H9 (cell line): ENCODE data around the gene RASA3. TPM values are rescaled to one million over a fixed set of nuclear protein-coding genes. Genes with fewer than 3 reads are reported as not detected.

Experiments
- DNase-seq: peaks from one replicate; pipeline ENCODE4 v3.0.0-alpha.2; 2017
- H2AFZ ChIP-seq: one replicate; pipeline ENCODE4 v1.6.1; 2013; ENCODE audit warnings: mild to moderate bottlenecking, low read length, control low read depth, moderate library complexity
- H2AK5ac ChIP-seq: 2 replicates; pipeline ENCODE4 v1.6.1; 2013; ENCODE audit warnings: low read length, control low read depth, mixed read lengths; ENCODE audit not compliant: insufficient read length
- H2BK120ac ChIP-seq: one replicate; pipeline ENCODE4 v1.6.1; 2013; ENCODE audit warnings: low read depth, mild to moderate bottlenecking, low read length, control low read depth, inconsistent platforms; ENCODE audit not compliant: poor library complexity, severe bottlenecking
- H2BK12ac ChIP-seq: 2 replicates; pipeline ENCODE4 v1.6.1; 2013; ENCODE audit warnings: low read length, control low read depth, mixed read lengths, low read depth; ENCODE audit not compliant: insufficient read length
- H2BK15ac ChIP-seq: 2 replicates; pipeline ENCODE4 v1.6.1; 2013; ENCODE audit warnings: low read depth, low read length, control low read depth
- H2BK20ac ChIP-seq: one replicate; pipeline ENCODE4 v1.6.1; 2013; ENCODE audit warnings: low read depth, mild to moderate bottlenecking, low read length, control low read depth, inconsistent platforms; ENCODE audit not compliant: poor library complexity, severe bottlenecking
- H2BK5ac ChIP-seq: 2 replicates; pipeline ENCODE4 v1.6.1; 2013; ENCODE audit warnings: low read length, control low read depth, mixed read lengths; ENCODE audit not compliant: insufficient read length
- H3K14ac ChIP-seq: 2 replicates; pipeline ENCODE4 v1.6.1; 2013; ENCODE audit warnings: low read length, control low read depth; ENCODE audit not compliant: insufficient read depth
- H3K18ac ChIP-seq: 2 replicates; pipeline ENCODE4 v1.6.1; 2013; ENCODE audit warnings: low read depth, mild to moderate bottlenecking, mixed read lengths, low read length, control low read depth; ENCODE audit not compliant: insufficient read length
- H3K23ac ChIP-seq: 2 replicates; pipeline ENCODE4 v1.6.1; 2013; ENCODE audit warnings: low read length, control low read depth, mixed read lengths, low read depth; ENCODE audit not compliant: insufficient read length
- H3K23me2 ChIP-seq: 2 replicates; pipeline ENCODE4 v1.6.1; 2013; ENCODE audit warnings: low read depth, mild to moderate bottlenecking, mixed read lengths, low read length, control low read depth; ENCODE audit not compliant: insufficient read length, poor library complexity, severe bottlenecking
- H3K27ac ChIP-seq: 2 replicates; pipeline ENCODE4 v1.5.1; 2013; ENCODE audit warnings: low read length, control low read depth, mixed read lengths, low read depth; ENCODE audit not compliant: insufficient read length
- H3K27me3 ChIP-seq: 2 replicates; pipeline ENCODE4 v1.6.1; 2013; ENCODE audit warnings: low read length, control low read depth, inconsistent platforms; ENCODE audit not compliant: insufficient read depth
- H3K4ac ChIP-seq: 2 replicates; pipeline ENCODE4 v1.6.1; 2013; ENCODE audit warnings: low read depth, mild to moderate bottlenecking, control low read depth, inconsistent platforms, low read length, moderate library complexity
- H3K4me1 ChIP-seq: 2 replicates; pipeline ENCODE4 v1.6.1; 2013; ENCODE audit warnings: low read length, control low read depth, inconsistent platforms; ENCODE audit not compliant: insufficient read depth
- H3K4me2 ChIP-seq: 2 replicates; pipeline ENCODE4 v1.6.1; 2013; ENCODE audit warnings: low read length, control low read depth, mixed read lengths; ENCODE audit not compliant: insufficient read length, insufficient read depth
- H3K56ac ChIP-seq: 2 replicates; pipeline ENCODE4 v1.6.1; 2013; ENCODE audit warnings: low read depth, mild to moderate bottlenecking, mixed read lengths, low read length, control low read depth; ENCODE audit not compliant: insufficient read length
- H3K79me1 ChIP-seq: 2 replicates; pipeline ENCODE4 v1.6.1; 2013; ENCODE audit warnings: low read depth, mild to moderate bottlenecking, moderate library complexity, low read length, control low read depth, inconsistent platforms; ENCODE audit not compliant: insufficient read depth, poor library complexity, severe bottlenecking
- H3K79me2 ChIP-seq: 2 replicates; pipeline ENCODE4 v1.6.1; 2013; ENCODE audit warnings: low read length, control low read depth, inconsistent platforms; ENCODE audit not compliant: insufficient read depth
- H3K9ac ChIP-seq: 2 replicates; pipeline ENCODE4 v1.6.1; 2013; ENCODE audit warnings: low read length, control low read depth, mixed read lengths; ENCODE audit not compliant: insufficient read length; ENCODE audit errors: extremely low read depth
- H3K9me3 ChIP-seq: one replicate; pipeline ENCODE4 v1.6.1; 2013; ENCODE audit warnings: low read depth, low read length, inconsistent platforms; ENCODE audit not compliant: control insufficient read depth
- H3T11ph ChIP-seq: one replicate; pipeline ENCODE4 v1.6.1; 2013; ENCODE audit warnings: mild to moderate bottlenecking, low read length, control low read depth, inconsistent platforms
- H4K20me1 ChIP-seq: one replicate; pipeline ENCODE4 v1.6.1; 2013; ENCODE audit not compliant: control insufficient read depth, insufficient read length, insufficient read depth
- H4K5ac ChIP-seq: 2 replicates; pipeline ENCODE4 v1.6.1; 2013; ENCODE audit warnings: low read depth, mild to moderate bottlenecking, mixed read lengths, low read length, control low read depth; ENCODE audit not compliant: insufficient read length
- H4K8ac ChIP-seq: replicated peaks from 2 replicates; pipeline ENCODE4 v1.6.1; 2013; ENCODE audit warnings: low read length, control low read depth, mixed read lengths, low read depth; ENCODE audit not compliant: insufficient read length
- H4K91ac ChIP-seq: 2 replicates; pipeline ENCODE4 v1.6.1; 2013; ENCODE audit warnings: low read depth, mild to moderate bottlenecking, moderate library complexity, mixed read lengths, low read length, control low read depth; ENCODE audit not compliant: insufficient read length
- H3K27ac Mint-ChIP-seq, 3 experiments: 2 replicates in 2 of 3; 3 replicates in 1 of 3; pipeline ENCODE4 v1.8.0; 2020 to 2021; ENCODE audit warnings: mixed read lengths in 3 of 3, mild to moderate bottlenecking in 1 of 3, moderate library complexity in 1 of 3
- H3K27me3 Mint-ChIP-seq: 2 replicates; pipeline ENCODE4 v1.8.0; 2021; ENCODE audit warnings: low read depth, mild to moderate bottlenecking, moderate library complexity, mixed read lengths
- H3K36me3 Mint-ChIP-seq, 3 experiments: 2 replicates in 2 of 3; 3 replicates in 1 of 3; pipeline ENCODE4 v1.8.0; 2020 to 2021; ENCODE audit warnings: low read depth in 3 of 3, mixed read lengths in 3 of 3; ENCODE audit not compliant: insufficient read depth in 1 of 3
- H3K4me1 Mint-ChIP-seq, 2 experiments: 2 replicates each; pipeline ENCODE4 v1.8.0; 2020; ENCODE audit warnings: mixed read lengths in 2 of 2
- H3K4me3 Mint-ChIP-seq, 2 experiments: 2 replicates in 1 of 2; 3 replicates in 1 of 2; pipeline ENCODE4 v1.8.0; 2020 to 2021; ENCODE audit warnings: mild to moderate bottlenecking in 2 of 2, mixed read lengths in 2 of 2, moderate library complexity in 1 of 2
- H3K9me3 Mint-ChIP-seq, 2 experiments: 2 replicates in 1 of 2; 3 replicates in 1 of 2; pipeline ENCODE4 v1.8.0; 2020; ENCODE audit warnings: mild to moderate bottlenecking in 2 of 2, mixed read lengths in 2 of 2, moderate library complexity in 1 of 2
- CTCF ChIP-seq: fragments of 200-600 bp; sonication (generic); conservative IDR thresholded peaks from 3 replicates; pipeline ENCODE4 v1.8.0; 2021; ENCODE audit warnings: antibody characterized with exemption, mild to moderate bottlenecking
- WGBS: extraction: QIAGEN DNeasy Blood & Tissue Kit; methylation state at CpG from one replicate; pipeline ENCODE4 v1.1.7; 2013; ENCODE audit warnings: missing lambda C conversion rate, low lambda C conversion rate, mixed read lengths; ENCODE audit not compliant: insufficient read length; ENCODE audit errors: extremely low coverage; 5-methylcytosine and 5-hydroxymethylcytosine counted together
- total RNA-seq: library from RNA; stranded (reverse); gene quantifications from 2 replicates; pipeline ENCODE4 v1.2.1, GENCODE V29; 2021

RASA3 gene
- total RNA-seq, 1 experiment from 2014 or later = 12.3 TPM

- H2BK20ac ChIP-seq = no peak overlapping the region
- Mint-ChIP-seq H3K27me3 (no peaks in the 10 kb centered on the region; the same call in 1 of the 2 replicates), H3K4me1 (no peaks in the 10 kb centered on the region), H3K36me3 (peaks cover 18 to 37% (median 27%) of the 10 kb centered on the region in 3 experiments), H3K27ac (no peak overlapping the region), H3K9me3 (peaks cover 14 to 20% of the 10 kb centered on the region in 2 experiments), H3K4me3 (no peak overlapping the region)
- H4K5ac ChIP-seq = no peak overlapping the region
- no peak overlapping the region for H2BK12ac ChIP-seq
- no peak overlapping the region for H2AK5ac ChIP-seq
- DNase-seq = no peak
- H4K20me1 ChIP-seq = no peaks in the 10 kb centered on the region
- H3K56ac ChIP-seq = no peak overlapping the region
- H4K8ac ChIP-seq = no peak overlapping the region
- no peak overlapping the region for H3K23ac ChIP-seq
- no peak overlapping the region for H3K4me2 ChIP-seq
- H3K27ac ChIP-seq = no peak overlapping the region
- TF ChIP-seq CTCF = no peak
- no peak overlapping the region for H2BK15ac ChIP-seq
- no peak overlapping the region for H3K18ac ChIP-seq
- no peak overlapping the region for H2BK5ac ChIP-seq
- no peaks in the 10 kb centered on the region for H3K79me1 ChIP-seq
- no CpG with 5 or more reads among the region's 9 CpGs for WGBS
- no peaks in the 10 kb centered on the region for H3K27me3 ChIP-seq
- no peak overlapping the region for H4K91ac ChIP-seq
- H3K4ac ChIP-seq = no peak overlapping the region
- no peak overlapping the region for H3T11ph ChIP-seq
- H3K9ac ChIP-seq = no peak overlapping the region
- no peaks in the 10 kb centered on the region for H3K9me3 ChIP-seq
- H3K14ac ChIP-seq = no peak overlapping the region
- no peaks in the 10 kb centered on the region for H3K23me2 ChIP-seq
- H3K79me2 ChIP-seq = no peaks in the 10 kb centered on the region
- no peak overlapping the region for H2AFZ ChIP-seq
- H2BK120ac ChIP-seq = no peak overlapping the region
- H3K4me1 ChIP-seq = no peaks in the 10 kb centered on the region
Observed at GRCh38 chr13:113990321-113990837, 142.0 kb downstream of the RASA3 start.
